ENCODE data around the gene ZBTB16. TPM values are rescaled to one million over a fixed set of nuclear protein-coding genes. Genes with fewer than 3 reads are reported as not detected.

The ZBTB16 gene
- total RNA-seq, 1 experiment from 2014 or later: 0.44 TPM

DNA sequence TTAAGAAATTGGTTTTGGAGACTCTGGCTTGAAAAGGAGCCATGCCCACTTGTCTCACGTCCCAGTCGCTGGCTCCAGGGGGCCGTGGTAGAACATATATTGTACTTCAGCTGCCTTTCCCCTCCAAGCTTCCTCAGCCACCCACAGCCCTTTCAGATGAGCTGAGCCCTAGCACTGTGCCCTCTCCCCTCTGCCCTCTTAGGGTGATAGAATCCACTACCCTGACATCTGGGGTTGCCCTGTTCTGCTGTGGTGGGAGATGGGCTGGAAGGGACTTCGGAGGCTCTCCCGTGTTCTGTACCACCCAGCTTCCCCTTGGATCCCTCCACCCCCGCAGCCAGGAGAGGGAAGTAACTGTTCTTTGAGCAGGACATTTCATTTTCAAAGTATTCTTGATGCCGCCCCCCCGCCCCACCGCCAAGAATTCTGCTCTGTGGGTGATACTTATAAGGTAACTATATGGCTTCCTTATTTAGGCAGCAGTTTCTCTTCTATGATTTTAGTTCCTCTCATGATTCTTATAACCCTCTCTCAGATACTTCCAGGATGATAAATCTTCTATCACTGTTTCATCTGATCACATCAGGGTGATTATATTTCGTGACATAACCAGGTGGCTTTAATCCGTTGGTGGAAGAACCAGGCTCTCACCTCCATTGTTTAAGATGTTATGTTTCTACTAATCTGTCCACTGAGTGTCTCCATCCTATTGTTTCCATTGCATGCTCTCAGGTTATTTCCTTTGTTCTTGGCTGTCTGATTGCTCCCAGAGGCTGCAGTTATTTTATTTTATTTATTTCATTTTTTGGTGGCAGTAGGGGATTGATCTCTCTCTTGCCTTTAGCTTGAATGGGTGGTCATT is 24.1 kb downstream of the ZBTB16 start:
- peaks cover 80% of the 10 kb centered on the region for H3K27me3 ChIP-seq (ENCODE audit: insufficient read depth, low read depth)
- intact Hi-C loops (cut with micrococcal nuclease; ENCODE audit: unreplicated experiment): no loop called here
- no peaks in the 10 kb centered on the region for H3F3A ChIP-seq (ENCODE audit: insufficient read depth, low read depth)
- H3K4me3 ChIP-seq: no peak overlapping the region
- CTCF ChIA-PET: no interaction called here
- H4K20me1 ChIP-seq (ENCODE audit: insufficient read depth): no peaks in the 10 kb centered on the region
- no peaks in the 10 kb centered on the region for H3K9me2 ChIP-seq (ENCODE audit: insufficient read depth)
- no peaks in the 10 kb centered on the region for H3K9me3 ChIP-seq (ENCODE audit: insufficient read depth, low read depth)
- TF ChIP-seq EZH2 (IDR thresholded peaks at IDR 0.05; ENCODE audit: low read depth) (no peak), CTCF (conservative IDR thresholded peaks at IDR 0.05) (no peak)
- POLR2A ChIA-PET (ENCODE audit: unreplicated experiment): no interaction called here
- no peak overlapping the region for H2AFZ ChIP-seq
- no peak for DNase-seq
- H3K4me2 ChIP-seq: no peak overlapping the region
- no peaks in the 10 kb centered on the region for H3K36me3 ChIP-seq (ENCODE audit: low read depth)
- H3K79me2 ChIP-seq (ENCODE audit: low read depth): no peaks in the 10 kb centered on the region
- no peaks in the 10 kb centered on the region for H3K4me1 ChIP-seq (replicated peaks; ENCODE audit: insufficient read depth)
- H3K27ac ChIP-seq: no peak overlapping the region
- BruUV-seq (replicated peaks): no TSS peak

GRCh38 chr11:114084414-114084813 is 24.9 kb downstream of the ZBTB16 start:
- Histone ChIP-seq H4K20me1 (ENCODE audit: insufficient read depth) (no peaks in the 10 kb centered on the region), H3F3A (ENCODE audit: insufficient read depth, low read depth) (no peaks in the 10 kb centered on the region), H3K27ac (no peak overlapping the region), H3K79me2 (ENCODE audit: low read depth) (no peaks in the 10 kb centered on the region), H3K9me3 (ENCODE audit: insufficient read depth, low read depth) (no peaks in the 10 kb centered on the region), H3K27me3 (ENCODE audit: insufficient read depth, low read depth) (peaks cover 78% of the 10 kb centered on the region), H3K36me3 (ENCODE audit: low read depth) (no peaks in the 10 kb centered on the region), H3K4me1 (replicated peaks; ENCODE audit: insufficient read depth) (no peaks in the 10 kb centered on the region), H3K9me2 (ENCODE audit: insufficient read depth) (no peaks in the 10 kb centered on the region), H3K4me2 (no peak overlapping the region), H2AFZ (no peak overlapping the region), H3K4me3 (no peak overlapping the region)
- intact Hi-C loops (cut with micrococcal nuclease; ENCODE audit: unreplicated experiment): no loop called here
- ChIA-PET POLR2A (ENCODE audit: unreplicated experiment) (no interaction called here), CTCF (no interaction called here)
- no peak for TF ChIP-seq EZH2 (IDR thresholded peaks at IDR 0.05; ENCODE audit: low read depth)
- no peak for TF ChIP-seq CTCF (conservative IDR thresholded peaks at IDR 0.05)
- no TSS peak for BruUV-seq (replicated peaks)
- no peak for DNase-seq

- TF ChIP-seq CTCF (conservative IDR thresholded peaks at IDR 0.05): no peak
- no peak for TF ChIP-seq EZH2 (IDR thresholded peaks at IDR 0.05; ENCODE audit: low read depth)
- BruUV-seq (replicated peaks): no TSS peak
- DNase-seq: no peak
- Histone ChIP-seq H3K27me3 (ENCODE audit: insufficient read depth, low read depth) (peaks cover 78% of the 10 kb centered on the region), H3K79me2 (ENCODE audit: low read depth) (no peaks in the 10 kb centered on the region), H3K36me3 (ENCODE audit: low read depth) (no peaks in the 10 kb centered on the region), H3K4me2 (no peak overlapping the region), H3K4me1 (replicated peaks; ENCODE audit: insufficient read depth) (no peaks in the 10 kb centered on the region), H2AFZ (no peak overlapping the region), H3K4me3 (no peak overlapping the region), H3K27ac (no peak overlapping the region), H3F3A (ENCODE audit: insufficient read depth, low read depth) (no peaks in the 10 kb centered on the region), H3K9me3 (ENCODE audit: insufficient read depth, low read depth) (no peaks in the 10 kb centered on the region), H4K20me1 (ENCODE audit: insufficient read depth) (no peaks in the 10 kb centered on the region), H3K9me2 (ENCODE audit: insufficient read depth) (no peaks in the 10 kb centered on the region)
- ChIA-PET CTCF (no interaction called here), POLR2A (ENCODE audit: unreplicated experiment) (no interaction called here)
- intact Hi-C loops (cut with micrococcal nuclease; ENCODE audit: unreplicated experiment): no loop called here
These were observed 26.7 kb downstream of the ZBTB16 start for GRCh38 chr11:114085965-114086793.
